Measurements from ENCODE around the gene VAV1. TPM values are rescaled to one million over a fixed set of nuclear protein-coding genes. Genes with fewer than 3 reads are reported as not detected.

Gene VAV1
- total RNA-seq, 4 donors from 2014 or later = 9.4 to 18.9 (median 13.5) TPM

DNA sequence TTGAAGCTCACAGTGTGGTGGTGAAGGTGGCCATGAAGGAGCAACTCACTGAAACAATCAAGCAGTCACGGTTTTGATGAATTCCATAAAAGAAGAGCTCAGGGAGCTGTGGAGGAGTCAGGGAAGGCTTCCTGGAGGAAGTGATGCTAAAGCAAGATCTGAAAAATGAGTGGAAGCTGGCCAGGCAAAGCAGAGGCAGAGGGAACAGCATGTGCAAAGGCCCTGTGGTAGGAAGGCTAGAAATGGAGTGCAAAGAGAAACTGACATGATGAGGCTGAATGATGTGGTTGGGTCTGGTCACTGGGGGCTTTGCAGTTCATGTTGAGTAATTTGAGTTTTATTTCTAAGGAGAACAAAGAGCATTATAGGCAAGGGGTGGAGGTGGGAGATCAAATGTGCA lies 121.8 kb downstream of the VAV1 start:
- no peak for ATAC-seq (ENCODE audit: low FRiP score)
- TF ChIP-seq, protein P1, sequence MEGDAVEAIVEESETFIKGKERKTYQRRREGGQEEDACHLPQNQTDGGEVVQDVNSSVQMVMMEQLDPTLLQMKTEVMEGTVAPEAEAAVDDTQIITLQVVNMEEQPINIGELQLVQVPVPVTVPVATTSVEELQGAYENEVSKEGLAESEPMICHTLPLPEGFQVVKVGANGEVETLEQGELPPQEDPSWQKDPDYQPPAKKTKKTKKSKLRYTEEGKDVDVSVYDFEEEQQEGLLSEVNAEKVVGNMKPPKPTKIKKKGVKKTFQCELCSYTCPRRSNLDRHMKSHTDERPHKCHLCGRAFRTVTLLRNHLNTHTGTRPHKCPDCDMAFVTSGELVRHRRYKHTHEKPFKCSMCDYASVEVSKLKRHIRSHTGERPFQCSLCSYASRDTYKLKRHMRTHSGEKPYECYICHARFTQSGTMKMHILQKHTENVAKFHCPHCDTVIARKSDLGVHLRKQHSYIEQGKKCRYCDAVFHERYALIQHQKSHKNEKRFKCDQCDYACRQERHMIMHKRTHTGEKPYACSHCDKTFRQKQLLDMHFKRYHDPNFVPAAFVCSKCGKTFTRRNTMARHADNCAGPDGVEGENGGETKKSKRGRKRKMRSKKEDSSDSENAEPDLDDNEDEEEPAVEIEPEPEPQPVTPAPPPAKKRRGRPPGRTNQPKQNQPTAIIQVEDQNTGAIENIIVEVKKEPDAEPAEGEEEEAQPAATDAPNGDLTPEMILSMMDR (IDR thresholded peaks at IDR 0.05) = no peak
- no peak for DNase-seq (ENCODE audit: low spot score)

DNA sequence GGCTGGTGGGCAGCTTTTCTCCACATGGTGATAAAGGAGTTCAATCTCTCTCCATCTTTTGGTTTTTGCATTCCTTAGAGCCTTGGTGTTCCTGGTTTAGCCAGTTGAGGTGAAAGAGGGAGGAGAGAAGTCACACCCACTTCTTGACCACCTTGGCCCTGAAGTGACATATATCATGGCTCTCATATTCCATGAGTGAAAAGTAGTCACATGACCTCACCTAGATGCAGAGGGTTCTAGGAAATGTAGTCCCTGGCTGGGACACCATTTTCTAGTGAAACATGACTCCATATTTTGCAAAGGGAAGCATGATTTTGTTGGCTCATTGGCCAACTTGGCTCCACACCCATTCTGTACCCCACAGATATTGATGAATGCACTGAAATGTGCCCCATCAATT lies 130.9 kb downstream of the VAV1 start:
- DNase-seq (ENCODE audit: low spot score) (no peak), ATAC-seq (ENCODE audit: low FRiP score) (no peak)
- TF ChIP-seq, protein P1 (IDR thresholded peaks at IDR 0.05) = no peak

DNA sequence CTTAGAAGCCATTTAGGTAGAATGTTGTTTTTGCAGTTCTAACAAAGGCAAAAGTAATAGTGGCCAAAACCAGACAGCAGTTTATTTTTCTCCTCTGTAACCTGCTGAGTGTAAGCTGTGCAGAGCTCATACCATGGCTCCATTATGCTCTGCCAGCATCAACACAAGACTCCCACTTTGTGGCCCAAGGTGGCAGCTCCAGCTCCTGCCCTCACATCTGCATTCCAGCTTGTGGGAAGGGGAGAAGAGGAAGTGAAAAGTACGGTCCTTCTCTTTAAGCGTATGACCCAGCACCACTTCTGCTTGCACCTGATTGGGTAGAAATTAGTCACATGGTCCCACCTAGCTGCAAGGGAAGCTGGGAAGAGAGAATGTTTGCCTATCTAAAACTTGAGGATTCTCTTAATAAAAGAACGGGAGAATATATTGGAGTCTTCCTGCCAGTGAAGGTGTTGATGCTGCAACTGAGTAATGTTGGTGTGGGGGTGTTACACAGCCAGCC lies 134.1 kb downstream of the VAV1 start:
- DNase-seq (ENCODE audit: low spot score) = no peak
- ATAC-seq (ENCODE audit: low FRiP score) = no peak
- TF ChIP-seq, protein P1 (IDR thresholded peaks at IDR 0.05) = no peak

Other genes with a start within 250 kb of the VAV1 start
- 1 to 10 TPM in 3 of 4 donors, under 1 TPM in 1; 0.94 to 4.2 (median 1.4) TPM for gene TNFSF9, start 241.7 kb upstream of the VAV1 start, total RNA-seq
- not detected for gene CD70, start 181.6 kb upstream of the VAV1 start, total RNA-seq
- gene TNFSF14, start 102.5 kb upstream of the VAV1 start, total RNA-seq = 10 to 100 TPM in 2 of 4 donors, 1 to 10 TPM in 2; 3.6 to 66.5 (median 26.3) TPM
- 1,000 to 10,000 TPM; 1,035 to 6,271 (median 2,305) TPM for gene C3, start 52.1 kb upstream of the VAV1 start, total RNA-seq
- gene GPR108, start 35.1 kb upstream of the VAV1 start, total RNA-seq = 10 to 100 TPM; 34.5 to 68.4 (median 62.0) TPM
- gene TRIP10, start 33.0 kb upstream of the VAV1 start, total RNA-seq = 100 to 1,000 TPM in 1 of 4 donors, 10 to 100 TPM in 3; 42.5 to 110 (median 66.6) TPM
- gene SH2D3A, start 5.3 kb upstream of the VAV1 start, total RNA-seq = 1 to 10 TPM in 3 of 4 donors, not detected in 1; 1.3 to 3.4 (median 2.0) TPM
- 1 to 10 TPM in 1 of 4 donors, under 1 TPM in 2, not detected in 1; 0.24 to 3.9 (median 0.37) TPM for gene ADGRE1, start 114.9 kb downstream of the VAV1 start, total RNA-seq
- not detected for gene MBD3L2B, start 248.7 kb downstream of the VAV1 start, total RNA-seq